Measurements from ENCODE around the gene TENM4.

TENM4 gene

DNA sequence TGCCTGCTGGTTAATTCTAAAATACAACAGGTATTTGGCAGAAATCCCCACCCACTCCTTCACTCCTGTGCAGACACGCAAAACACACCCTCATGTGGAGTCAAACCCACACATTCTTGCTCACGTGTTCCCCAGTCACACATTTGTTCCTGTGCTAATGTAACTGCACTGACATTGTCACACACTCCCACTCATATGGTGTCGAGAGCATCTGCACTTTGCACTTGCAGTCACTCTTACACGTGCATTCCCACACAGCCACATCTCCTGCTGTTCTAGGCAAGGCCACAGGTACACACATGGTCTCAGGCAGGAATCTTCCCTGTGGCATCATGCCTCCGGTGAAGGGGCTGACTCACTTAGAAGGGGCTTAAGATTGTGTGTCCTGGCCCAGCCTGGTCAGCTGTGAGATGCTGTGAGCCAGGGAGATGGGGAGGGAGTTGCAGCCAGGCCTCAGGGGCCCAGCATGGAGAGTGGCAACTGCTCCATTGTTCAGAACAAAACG lies 395.0 kb downstream of the TENM4 start:
- Histone ChIP-seq H3K4me1 (no peaks in the 10 kb centered on the region), H3K4me3 (no peak overlapping the region), H3K9me3 (no peaks in the 10 kb centered on the region), H3K36me3 (replicated peaks) (no peaks in the 10 kb centered on the region), H3K27me3 (ENCODE audit: low read depth) (no peaks in the 10 kb centered on the region)
- in situ Hi-C loops (cut with MboI; ENCODE audit: low sequenced_read_pairs), result no loop called here
- no peak for DNase-seq (ENCODE audit: low spot score in 2 of 2)

DNA sequence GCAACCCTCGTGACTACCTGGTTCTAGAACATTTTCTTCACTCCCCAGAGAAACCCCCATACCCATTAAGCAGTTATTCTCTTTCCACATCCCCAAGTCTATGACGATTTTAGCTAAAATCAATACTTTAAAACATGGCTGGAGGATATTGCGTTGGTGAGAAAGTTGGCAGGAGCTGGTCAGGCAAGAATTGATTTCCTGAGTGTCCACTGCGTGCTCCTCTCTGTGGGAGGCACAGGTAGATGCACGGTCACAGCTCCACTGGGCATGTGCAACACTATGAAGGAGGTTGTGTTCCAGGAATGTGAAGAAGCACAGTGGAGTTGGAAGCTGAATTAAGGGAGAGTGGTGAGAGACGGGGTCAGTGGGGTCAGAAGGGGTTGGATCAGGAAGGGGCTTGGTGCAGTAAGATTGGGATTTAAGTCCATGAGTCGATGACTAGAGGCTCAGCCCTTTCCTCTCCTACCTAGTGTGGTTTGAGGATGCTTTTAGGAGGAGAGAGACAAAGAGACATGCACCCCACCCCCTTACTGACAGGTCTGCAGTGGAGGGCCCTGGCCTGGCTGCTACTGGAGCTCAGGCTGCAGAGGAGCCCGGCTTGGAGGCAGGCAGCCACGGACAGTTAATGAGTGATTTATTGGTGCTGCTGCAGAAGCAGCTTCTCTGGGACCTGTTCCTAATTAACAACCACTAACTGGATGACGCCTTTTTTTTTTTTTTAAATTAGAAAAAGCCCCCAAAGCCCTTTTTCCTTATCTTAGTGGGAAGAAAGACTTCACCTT lies 395.6 kb downstream of the TENM4 start:
- no peak for DNase-seq (ENCODE audit: low spot score in 2 of 2)
- no peaks in the 10 kb centered on the region for H3K4me1 ChIP-seq

DNA sequence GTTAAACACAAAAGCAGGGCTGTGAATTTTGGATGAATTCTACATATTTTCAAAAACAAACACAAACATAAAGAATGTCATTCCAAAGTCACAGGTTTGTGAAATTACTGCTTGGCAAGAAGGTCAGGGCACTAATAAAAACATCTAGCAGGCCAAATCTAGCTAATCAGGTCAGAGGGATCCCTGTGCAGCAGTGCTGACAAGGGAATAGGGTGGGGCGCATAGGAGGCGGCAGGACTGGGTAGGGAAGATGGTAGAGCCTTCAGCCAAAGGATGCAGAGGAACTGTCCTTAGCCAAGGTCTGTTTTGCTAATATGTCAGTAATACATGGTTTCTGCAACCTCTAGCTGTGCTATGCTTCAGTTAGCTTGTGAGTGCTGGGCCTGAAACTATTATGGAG lies 396.6 kb downstream of the TENM4 start:
- no peaks in the 10 kb centered on the region for H3K36me3 ChIP-seq (replicated peaks)
- H3K9me3 ChIP-seq, result no peaks in the 10 kb centered on the region
- no peaks in the 10 kb centered on the region for H3K4me1 ChIP-seq
- DNase-seq (ENCODE audit: low spot score in 2 of 2), result no peak
- no peak overlapping the region for H3K4me3 ChIP-seq
- H3K27me3 ChIP-seq (ENCODE audit: low read depth), result no peaks in the 10 kb centered on the region
- in situ Hi-C loops (cut with MboI; ENCODE audit: low sequenced_read_pairs), result no loop called here

More for the DNA sequence above, 395.6 kb downstream of the TENM4 start:
- no peak overlapping the region for H3K4me3 ChIP-seq
- H3K27me3 ChIP-seq (ENCODE audit: low read depth), result no peaks in the 10 kb centered on the region
- in situ Hi-C loops (cut with MboI; ENCODE audit: low sequenced_read_pairs), result no loop called here
- no peaks in the 10 kb centered on the region for H3K36me3 ChIP-seq (replicated peaks)
- H3K9me3 ChIP-seq, result no peaks in the 10 kb centered on the region

DNA sequence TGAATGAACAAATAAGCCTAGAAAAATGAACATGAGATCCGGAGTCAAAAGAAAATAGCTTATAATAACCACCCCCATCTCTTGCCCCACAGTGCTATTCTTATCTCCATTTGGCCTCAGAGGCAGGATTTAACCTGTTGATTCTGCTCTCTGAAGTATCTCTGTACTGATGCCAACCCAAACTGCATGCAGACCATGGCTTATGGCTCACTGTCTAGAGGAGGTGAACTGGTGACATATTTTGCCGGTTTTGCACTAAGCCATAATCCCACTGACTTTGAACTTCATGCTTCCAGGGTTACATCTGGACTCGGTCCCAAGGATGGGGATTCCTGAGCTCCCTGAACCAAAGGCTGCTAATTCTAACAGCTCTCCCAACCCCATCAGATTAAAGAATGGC lies 397.1 kb downstream of the TENM4 start:
- no peak for DNase-seq (ENCODE audit: low spot score in 2 of 2)
- Histone ChIP-seq H3K27me3 (ENCODE audit: low read depth) (no peaks in the 10 kb centered on the region), H3K36me3 (replicated peaks) (no peaks in the 10 kb centered on the region), H3K4me3 (no peak overlapping the region), H3K9me3 (no peaks in the 10 kb centered on the region), H3K4me1 (no peaks in the 10 kb centered on the region)
- in situ Hi-C loops (cut with MboI; ENCODE audit: low sequenced_read_pairs), result no loop called here

DNA sequence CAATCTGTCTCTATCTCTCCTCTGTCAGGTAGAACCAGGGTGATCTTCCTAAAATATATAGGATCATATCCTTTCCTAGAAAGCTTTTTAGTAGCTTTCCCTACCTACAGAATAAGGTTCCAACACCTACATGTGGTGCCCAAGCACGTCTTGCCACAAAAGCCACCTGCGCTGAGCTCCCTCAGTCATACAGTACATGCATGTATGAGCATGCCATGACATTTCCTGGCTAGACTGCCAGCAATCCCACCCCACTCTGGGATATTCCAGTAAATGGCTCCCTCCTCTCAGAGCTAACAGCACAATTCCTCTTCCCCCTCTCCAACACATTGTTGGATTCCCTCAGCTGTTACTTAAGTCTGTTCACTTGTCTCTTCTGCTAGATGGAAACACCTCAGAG lies 398.0 kb downstream of the TENM4 start:
- Histone ChIP-seq H3K9me3 (no peaks in the 10 kb centered on the region), H3K4me1 (no peaks in the 10 kb centered on the region), H3K4me3 (no peak overlapping the region), H3K27me3 (ENCODE audit: low read depth) (no peaks in the 10 kb centered on the region), H3K36me3 (replicated peaks) (no peaks in the 10 kb centered on the region)
- DNase-seq (ENCODE audit: low spot score in 2 of 2), result no peak
- in situ Hi-C loops (cut with MboI; ENCODE audit: low sequenced_read_pairs), result no loop called here

DNA sequence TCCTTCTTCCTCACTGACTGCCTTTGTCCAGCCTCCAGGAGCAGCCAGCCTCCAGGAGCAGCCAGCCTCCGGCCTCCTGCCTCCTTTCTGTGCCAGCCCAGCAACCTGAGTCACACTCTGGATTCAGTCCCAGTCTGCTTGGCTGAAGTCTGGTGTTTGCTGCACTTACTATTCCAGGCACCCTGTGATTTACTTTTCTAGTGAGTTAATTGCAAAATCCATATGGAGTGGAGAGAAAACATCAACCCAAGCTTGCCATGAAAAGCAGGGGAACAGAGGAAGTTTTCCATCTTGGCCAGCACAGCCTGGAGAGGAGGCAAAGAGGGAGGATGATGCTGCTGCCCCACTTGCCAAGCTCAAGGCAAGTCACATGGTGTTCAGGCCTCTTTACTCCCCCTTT lies 400.5 kb downstream of the TENM4 start:
- DNase-seq (ENCODE audit: low spot score in 2 of 2), result no peak
- Histone ChIP-seq H3K4me1 (no peaks in the 10 kb centered on the region), H3K9me3 (no peaks in the 10 kb centered on the region), H3K36me3 (replicated peaks) (no peaks in the 10 kb centered on the region), H3K27me3 (ENCODE audit: low read depth) (no peaks in the 10 kb centered on the region), H3K4me3 (no peak overlapping the region)
- in situ Hi-C loops (cut with MboI; ENCODE audit: low sequenced_read_pairs), result no loop called here

DNA sequence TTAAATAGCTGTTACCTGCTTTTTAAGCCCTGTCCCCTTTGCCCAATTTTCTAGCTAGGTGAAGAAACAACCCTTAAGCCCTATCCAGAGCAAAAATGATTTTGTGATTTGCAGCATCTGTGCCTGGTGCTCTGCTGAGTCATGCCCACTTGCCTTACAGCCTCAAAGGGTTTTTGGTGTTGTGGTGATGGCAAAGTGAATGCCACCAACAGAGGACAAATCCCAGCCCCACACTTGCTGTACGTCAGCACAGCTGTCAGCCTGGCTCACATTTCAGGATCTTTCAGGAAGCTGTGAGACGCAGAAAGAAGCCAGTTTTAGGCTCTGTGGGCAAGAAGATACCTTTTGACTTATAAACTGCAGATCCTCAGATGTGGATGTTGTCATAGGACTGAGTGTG lies 401.7 kb downstream of the TENM4 start:
- no peaks in the 10 kb centered on the region for H3K27me3 ChIP-seq (ENCODE audit: low read depth)
- in situ Hi-C loops (cut with MboI; ENCODE audit: low sequenced_read_pairs), result no loop called here
- DNase-seq (ENCODE audit: low spot score in 2 of 2), result no peak
- H3K4me3 ChIP-seq, result no peak overlapping the region
- no peaks in the 10 kb centered on the region for H3K9me3 ChIP-seq
- no peaks in the 10 kb centered on the region for H3K36me3 ChIP-seq (replicated peaks)
- no peaks in the 10 kb centered on the region for H3K4me1 ChIP-seq

DNA sequence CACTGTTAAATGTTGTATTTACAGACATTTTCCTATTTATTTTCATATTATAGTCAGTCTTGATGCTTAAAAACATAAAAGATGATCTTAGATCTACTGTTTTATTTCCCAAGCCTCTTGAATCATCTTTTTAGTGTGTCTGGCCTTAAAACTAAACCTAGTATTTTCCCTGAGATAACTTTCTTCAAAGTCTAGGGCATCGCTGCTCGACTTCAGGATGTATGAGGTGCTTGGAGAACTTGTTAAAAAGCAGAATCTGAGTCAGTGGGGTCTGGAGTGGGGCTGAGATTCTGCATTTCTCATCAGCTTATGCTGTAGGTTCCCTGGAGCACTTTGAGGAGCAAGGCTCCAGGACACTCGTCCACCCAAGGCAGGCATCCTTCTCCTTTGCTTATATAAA lies 404.9 kb downstream of the TENM4 start:
- no peak for DNase-seq (ENCODE audit: low spot score in 2 of 2)
- no peaks in the 10 kb centered on the region for H3K36me3 ChIP-seq (replicated peaks)
- H3K4me1 ChIP-seq, result no peaks in the 10 kb centered on the region
- no peak overlapping the region for H3K4me3 ChIP-seq
- H3K27me3 ChIP-seq (ENCODE audit: low read depth), result no peaks in the 10 kb centered on the region
- H3K9me3 ChIP-seq, result no peaks in the 10 kb centered on the region
- in situ Hi-C loops (cut with MboI; ENCODE audit: low sequenced_read_pairs), result no loop called here

DNA sequence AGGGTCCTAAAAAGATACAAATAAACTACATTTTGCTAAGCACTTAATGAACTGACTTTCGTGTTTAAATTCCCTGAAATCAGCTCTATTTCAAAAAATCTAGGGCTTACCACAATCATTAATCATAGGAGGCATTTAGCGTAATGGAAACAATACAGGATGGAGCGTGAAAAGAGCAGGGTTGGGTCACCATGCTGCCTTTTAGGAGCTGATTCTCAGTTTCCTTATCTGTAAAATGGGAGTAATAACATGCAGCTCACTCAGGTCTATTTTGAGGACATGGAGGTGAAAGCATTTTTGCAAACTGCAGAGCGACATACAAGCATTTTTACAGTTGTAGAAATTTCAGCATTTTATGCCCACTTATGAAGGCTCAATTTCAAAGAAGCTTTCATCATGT lies 407.0 kb downstream of the TENM4 start:
- H3K9me3 ChIP-seq, result no peaks in the 10 kb centered on the region
- no peaks in the 10 kb centered on the region for H3K4me1 ChIP-seq
- in situ Hi-C loops (cut with MboI; ENCODE audit: low sequenced_read_pairs), result no loop called here
- no peaks in the 10 kb centered on the region for H3K27me3 ChIP-seq (ENCODE audit: low read depth)
- no peak overlapping the region for H3K4me3 ChIP-seq
- H3K36me3 ChIP-seq (replicated peaks), result no peaks in the 10 kb centered on the region
- no peak for DNase-seq (ENCODE audit: low spot score in 2 of 2)

DNA sequence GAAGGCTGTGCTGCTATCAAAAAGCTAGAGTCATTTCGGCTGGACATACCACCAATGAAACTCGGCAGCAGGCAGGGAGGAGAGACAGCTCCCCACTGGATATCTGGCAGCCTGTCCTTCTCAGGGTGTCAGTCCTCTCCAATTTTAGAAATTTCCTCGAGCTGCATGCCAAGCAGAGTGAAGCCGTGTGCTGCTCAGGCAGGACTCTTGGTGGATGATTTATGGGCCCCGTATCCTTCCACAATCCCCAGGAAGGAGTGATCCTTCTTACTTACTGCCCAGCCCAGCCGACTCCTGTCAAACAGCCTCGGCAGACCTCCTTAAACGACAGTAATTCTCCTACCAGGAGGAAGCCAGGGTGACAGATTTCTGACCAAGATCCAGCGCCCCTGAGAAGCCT lies 410.4 kb downstream of the TENM4 start:
- no peaks in the 10 kb centered on the region for H3K36me3 ChIP-seq (replicated peaks)
- in situ Hi-C loops (cut with MboI; ENCODE audit: low sequenced_read_pairs), result no loop called here
- no peak for DNase-seq (ENCODE audit: low spot score in 2 of 2)
- no peaks in the 10 kb centered on the region; the same call in 1 of the 2 replicates for H3K4me1 ChIP-seq
- H3K27me3 ChIP-seq (ENCODE audit: low read depth), result no peaks in the 10 kb centered on the region
- no peaks in the 10 kb centered on the region for H3K9me3 ChIP-seq
- no peak overlapping the region for H3K4me3 ChIP-seq

DNA sequence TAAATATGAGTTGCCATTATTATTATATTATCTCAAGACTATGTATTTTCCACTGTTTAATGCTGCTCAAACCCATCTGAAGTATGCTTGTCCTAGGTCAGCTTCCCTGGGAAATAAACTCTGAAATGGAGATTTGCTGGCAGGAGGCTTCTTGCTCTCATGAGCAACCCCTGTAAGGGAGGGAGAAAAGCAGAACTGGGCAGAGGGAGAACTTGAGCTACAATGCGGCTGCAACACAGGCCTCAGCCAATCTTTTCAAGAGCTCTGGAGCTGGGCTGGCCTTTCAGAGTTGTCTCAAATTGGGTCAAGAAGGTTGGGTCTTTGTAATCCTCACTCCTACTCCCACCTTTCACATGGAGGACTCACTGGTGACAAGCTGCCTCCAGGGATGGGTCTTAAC lies 412.6 kb downstream of the TENM4 start:
- no peaks in the 10 kb centered on the region for H3K36me3 ChIP-seq (replicated peaks)
- no peak for DNase-seq (ENCODE audit: low spot score in 2 of 2)
- H3K27me3 ChIP-seq (ENCODE audit: low read depth), result no peaks in the 10 kb centered on the region
- H3K9me3 ChIP-seq, result no peaks in the 10 kb centered on the region
- H3K4me3 ChIP-seq, result no peak overlapping the region
- no peaks in the 10 kb centered on the region; the same call in 1 of the 2 replicates for H3K4me1 ChIP-seq
- in situ Hi-C loops (cut with MboI; ENCODE audit: low sequenced_read_pairs), result no loop called here

DNA sequence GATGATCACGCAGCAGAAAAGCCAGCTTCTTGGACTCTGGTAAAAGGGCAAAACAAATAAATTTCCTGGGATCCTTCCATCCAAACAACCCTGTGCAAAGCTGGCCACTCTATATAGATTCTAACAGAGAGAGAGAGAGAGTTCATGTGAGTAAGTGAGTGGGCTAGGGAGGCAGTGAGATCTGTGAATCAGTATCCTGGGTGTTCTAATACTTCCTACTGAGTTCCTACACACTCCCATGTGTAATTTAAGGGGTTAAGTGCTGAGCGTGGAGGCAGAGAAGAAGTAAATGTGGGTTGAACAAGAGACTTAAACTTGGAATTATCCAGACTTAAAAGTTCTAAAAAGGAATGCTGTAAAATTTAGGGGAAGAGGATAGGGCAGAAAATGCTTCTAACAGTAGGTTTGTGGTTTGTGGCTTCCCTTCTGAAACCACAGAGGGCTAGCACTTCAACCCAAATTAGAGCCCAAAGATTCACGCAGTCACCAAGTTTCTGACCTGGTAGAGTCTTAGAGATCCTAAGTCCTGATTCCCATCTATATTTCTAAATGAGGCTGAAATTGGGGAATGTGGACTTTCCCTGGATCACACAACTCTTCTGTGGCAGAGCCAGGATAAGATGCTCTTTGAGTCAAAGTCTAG lies 413.9 kb downstream of the TENM4 start:
- Histone ChIP-seq H3K4me1 (no peaks in the 10 kb centered on the region; the same call in 1 of the 2 replicates), H3K4me3 (no peak overlapping the region), H3K27me3 (ENCODE audit: low read depth) (no peaks in the 10 kb centered on the region), H3K36me3 (replicated peaks) (no peaks in the 10 kb centered on the region), H3K9me3 (no peaks in the 10 kb centered on the region)
- in situ Hi-C loops (cut with MboI; ENCODE audit: low sequenced_read_pairs), result no loop called here
- DNase-seq (ENCODE audit: low spot score in 2 of 2), result no peak

DNA sequence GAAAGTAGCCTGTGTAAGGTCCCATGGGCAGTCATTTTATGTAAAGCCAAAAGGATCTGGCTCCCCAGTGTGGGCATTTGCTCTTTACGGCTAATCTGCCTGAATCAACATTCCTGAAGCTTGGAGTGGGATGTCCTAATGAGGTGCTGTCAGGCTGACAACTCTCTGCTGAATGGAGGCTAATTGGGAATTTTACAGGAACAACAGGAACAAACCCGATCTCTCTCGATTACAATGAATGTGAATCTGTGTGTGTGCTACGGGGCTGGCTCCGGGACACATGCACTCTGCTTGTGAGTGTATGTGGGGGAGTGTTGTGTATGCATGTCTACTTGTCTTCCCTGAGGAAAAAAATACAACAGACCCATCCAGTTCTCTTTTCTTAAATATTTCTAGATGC lies 415.2 kb downstream of the TENM4 start:
- no peaks in the 10 kb centered on the region for H3K36me3 ChIP-seq (replicated peaks)
- H3K27me3 ChIP-seq (ENCODE audit: low read depth), result no peaks in the 10 kb centered on the region
- DNase-seq (ENCODE audit: low spot score in 2 of 2), result peak; percentile 5 to 14
- no peaks in the 10 kb centered on the region; the same call in 1 of the 2 replicates for H3K4me1 ChIP-seq
- no peak overlapping the region for H3K4me3 ChIP-seq
- in situ Hi-C loops (cut with MboI; ENCODE audit: low sequenced_read_pairs), result no loop called here
- H3K9me3 ChIP-seq, result no peaks in the 10 kb centered on the region

DNA sequence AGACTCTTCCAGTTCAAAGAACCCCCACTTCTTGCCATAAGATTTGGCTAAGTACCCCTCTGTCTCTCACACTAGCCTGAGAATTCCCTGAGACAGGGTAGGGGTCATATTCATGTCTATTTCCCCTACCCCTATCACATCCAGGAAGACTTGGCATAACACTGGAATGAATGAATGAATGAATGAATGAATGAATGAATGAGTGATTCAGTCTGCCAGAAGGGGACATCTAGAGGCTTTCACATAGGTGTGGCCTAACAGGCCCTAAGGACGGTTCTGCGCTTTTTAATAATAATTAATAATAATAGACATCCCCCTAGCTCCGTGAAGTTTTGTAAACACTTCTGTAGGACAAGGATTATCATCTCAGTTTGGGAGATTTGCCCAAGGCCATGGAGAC lies 415.7 kb downstream of the TENM4 start:
- DNase-seq (ENCODE audit: low spot score in 2 of 2), result no peak
- no peaks in the 10 kb centered on the region for H3K36me3 ChIP-seq (replicated peaks)
- in situ Hi-C loops (cut with MboI; ENCODE audit: low sequenced_read_pairs), result no loop called here
- H3K9me3 ChIP-seq, result no peaks in the 10 kb centered on the region
- H3K4me3 ChIP-seq, result no peak overlapping the region
- no peaks in the 10 kb centered on the region for H3K27me3 ChIP-seq (ENCODE audit: low read depth)
- H3K4me1 ChIP-seq, result no peaks in the 10 kb centered on the region; the same call in 1 of the 2 replicates

All from HAP-1 (cell line).